HG02588 (cell line): ENCODE measurements around the gene SAMD14.

Experiments used
- ATAC-seq: cut with Tn5 transposase; IDR thresholded peaks from one replicate; pipeline ENCODE4 v1.9.1; 2021; ENCODE audit warnings: mild to moderate bottlenecking, moderate library complexity; ENCODE audit not compliant: unreplicated experiment

Gene SAMD14

GRCh38 chr17:50099003-50099402, 31.0 kb downstream of the SAMD14 start:
- ATAC-seq, result no peak

DNA sequence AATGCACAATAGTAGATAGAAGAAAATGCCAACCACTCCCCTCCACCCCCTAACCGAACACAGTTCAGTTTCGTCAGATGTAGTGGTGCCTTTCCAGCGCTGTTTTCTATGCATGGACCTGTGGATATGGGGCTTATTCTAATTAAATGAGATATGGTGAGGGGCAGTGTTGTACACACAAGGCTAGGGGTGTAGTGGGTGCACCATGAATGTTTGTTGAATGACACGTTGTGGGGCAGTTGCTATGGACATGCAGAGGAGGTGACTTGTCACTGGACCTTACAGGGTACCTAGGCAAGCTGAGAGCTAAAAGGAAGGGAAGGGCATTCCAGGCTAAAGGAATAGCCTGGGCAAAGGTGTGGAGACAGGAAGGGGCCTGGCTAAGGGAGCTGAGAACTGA, 31.4 kb downstream of the SAMD14 start:
- ATAC-seq, result no peak

DNA sequence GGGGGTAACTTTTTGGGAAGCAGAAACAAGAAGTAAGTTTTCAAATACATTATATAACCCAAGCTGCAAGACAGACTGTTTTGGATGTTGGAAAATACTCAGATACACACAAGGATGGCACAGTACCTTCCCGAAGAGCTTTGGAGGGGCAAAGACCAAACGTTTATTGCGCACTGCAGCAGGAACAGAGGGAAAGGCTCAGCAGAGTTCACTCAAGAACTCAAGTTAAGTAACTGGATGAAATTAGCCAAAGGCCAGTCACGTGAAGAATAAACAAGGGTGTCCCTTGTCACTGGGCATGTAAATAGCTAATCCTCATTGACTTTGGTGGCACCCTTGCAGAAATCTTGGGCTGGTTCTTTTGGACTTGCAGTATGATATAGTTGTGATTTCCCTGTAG, 32.0 kb downstream of the SAMD14 start:
- no peak for ATAC-seq

GRCh38 chr17:50097455-50097854, 32.5 kb downstream of the SAMD14 start:
- ATAC-seq, result no peak

GRCh38 chr17:50096758-50097157, 33.2 kb downstream of the SAMD14 start:
- ATAC-seq, result no peak

- no peak for ATAC-seq
Measured at GRCh38 chr17:50096092-50096491, 33.9 kb downstream of the SAMD14 start.

GRCh38 chr17:50095626-50096037, 34.3 kb downstream of the SAMD14 start:
- ATAC-seq, result no peak

GRCh38 chr17:50094753-50095619, 35.0 kb downstream of the SAMD14 start, which contains the start of gene PDK2:
TSS of gene PDK2 (plus strand) at chr17:50095351. CDS start at chr17:50095436, 85 bp downstream.
- ATAC-seq, result peak; percentile 92

DNA sequence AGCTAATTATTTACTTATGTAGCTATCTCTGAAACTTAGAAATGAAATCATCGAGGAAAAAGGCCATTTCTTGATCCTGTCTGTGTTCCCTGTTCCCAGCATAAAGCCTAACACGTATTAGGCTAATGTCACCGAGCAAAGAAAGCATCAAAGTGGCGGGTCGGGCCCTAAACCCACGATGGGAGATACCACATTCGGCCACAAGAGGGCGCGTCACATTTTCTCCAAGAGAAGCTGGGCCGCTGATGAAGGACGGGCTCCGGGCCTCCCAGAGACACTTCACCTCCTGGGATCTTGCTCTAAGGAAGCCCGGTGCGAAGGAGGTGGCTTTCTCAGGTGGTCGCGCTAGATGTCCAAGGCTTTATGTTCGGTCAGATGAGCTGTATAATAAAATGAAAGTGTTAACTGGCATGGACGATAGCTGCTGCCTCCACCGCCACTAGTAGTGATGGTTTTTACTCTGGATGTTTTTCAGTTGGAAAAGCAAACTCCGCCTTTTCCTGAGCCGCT, 35.7 kb downstream of the SAMD14 start:
- ATAC-seq, result no peak

- no peak for ATAC-seq
Measured at GRCh38 chr17:50093807-50094206, 36.2 kb downstream of the SAMD14 start.

- no peak for ATAC-seq
Measured at GRCh38 chr17:50093246-50093645, 36.7 kb downstream of the SAMD14 start.

GRCh38 chr17:50091918-50092285, 38.1 kb downstream of the SAMD14 start:
- ATAC-seq, result no peak

- no peak for ATAC-seq
Measured at GRCh38 chr17:50090971-50091917, 38.7 kb downstream of the SAMD14 start.

GRCh38 chr17:50090071-50090470, 39.9 kb downstream of the SAMD14 start:
- no peak for ATAC-seq

- no peak for ATAC-seq
Measured at GRCh38 chr17:50088952-50089825, 40.8 kb downstream of the SAMD14 start.

GRCh38 chr17:50087912-50088405, 42.0 kb downstream of the SAMD14 start:
- no peak for ATAC-seq

- peak; percentile 63 for ATAC-seq
Measured at GRCh38 chr17:50087246-50087911, 42.6 kb downstream of the SAMD14 start.

GRCh38 chr17:50081757-50082156, 48.2 kb downstream of the SAMD14 start:
- ATAC-seq, result no peak

DNA sequence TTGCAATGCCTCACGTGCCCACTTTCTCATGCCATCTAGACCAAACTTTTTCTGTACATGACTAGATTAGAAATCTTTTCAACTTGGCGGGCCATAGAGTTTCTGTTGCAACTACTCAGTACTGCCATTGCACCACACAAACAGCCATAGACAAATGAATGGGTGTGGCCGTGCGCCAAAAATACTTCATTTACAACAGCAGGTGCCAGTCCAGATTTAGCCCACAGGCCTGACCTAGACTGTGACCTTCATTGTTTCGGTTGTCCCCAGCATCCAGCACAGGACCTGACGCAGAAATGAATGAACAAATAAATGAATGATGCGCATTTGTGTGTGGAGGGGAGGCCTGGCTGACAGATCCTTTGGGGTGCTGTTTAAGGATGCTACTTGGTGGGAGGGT, 49.1 kb downstream of the SAMD14 start:
- no peak for ATAC-seq

DNA sequence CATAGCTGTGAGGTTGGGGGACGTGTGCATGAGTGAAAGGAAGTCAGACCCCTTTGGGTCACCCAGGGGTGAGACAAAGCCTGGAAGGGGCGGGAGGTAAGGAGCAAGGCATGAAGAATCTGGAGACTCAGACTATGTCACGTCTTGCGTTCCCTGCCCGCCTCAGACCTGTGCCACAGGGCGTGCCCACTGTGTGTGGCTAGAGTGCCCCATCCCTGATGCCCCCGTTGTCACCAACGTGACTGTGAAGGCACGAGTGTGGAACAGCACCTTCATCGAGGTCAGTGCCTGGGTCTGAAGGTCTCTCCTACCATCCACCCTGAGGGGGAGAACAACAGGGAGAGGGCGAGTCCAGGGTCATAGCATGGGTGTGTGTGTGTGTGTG, 49.9 kb downstream of the SAMD14 start:
- ATAC-seq, result no peak
